K562 (cell line): ENCODE results near the gene SLC9A3. TPM values are rescaled to one million over a fixed set of nuclear protein-coding genes. Genes with fewer than 3 reads are reported as not detected.

Experiments used
- ARID1B ChIP-seq: fragments of 450-650 bp; IDR thresholded peaks from 2 replicates; pipeline ENCODE4 v1.6.1; 2016; ENCODE audit warnings: antibody characterized with exemption, mild to moderate bottlenecking, inconsistent platforms
- HDAC2 ChIP-seq: fragments of 450-650 bp; IDR thresholded peaks from 2 replicates; pipeline ENCODE4 v1.6.1; 2016; ENCODE audit warnings: mild to moderate bottlenecking
- HNRNPL ChIP-seq: fragments of 200-400 bp; formaldehyde crosslinking; IDR thresholded peaks from 2 replicates; pipeline ENCODE4 v1.6.1; 2017; ENCODE audit warnings: low read depth, mild to moderate bottlenecking, low read length
- RBM39 ChIP-seq: fragments of 200-400 bp; formaldehyde crosslinking; optimal IDR thresholded peaks from 2 replicates; pipeline ENCODE3; 2018; ENCODE audit warnings: low read depth, low read length
- SIX5 ChIP-seq, 2 experiments: IDR thresholded peaks; 2 replicates each; pipeline ENCODE4 v1.6.1; 2011; ENCODE audit warnings: low read length in 2 of 2, borderline replicate concordance in 1 of 2, low read depth in 1 of 2, mild to moderate bottlenecking in 1 of 2, moderate library complexity in 1 of 2; ENCODE audit not compliant: insufficient read depth in 1 of 2
- TAF15 ChIP-seq: fragments of 200-400 bp; formaldehyde crosslinking; IDR thresholded peaks from 2 replicates; pipeline ENCODE4 v1.6.1; 2017; ENCODE audit warnings: mild to moderate bottlenecking, low read depth, low read length, moderate library complexity
- polyA plus RNA-seq, 8 experiments: library from polyadenylated mRNA; depleted of rRNA in 4 of 8; stranded (reverse) in 5 of 8; unstranded in 3 of 8; fragments of >200 nt; fragmentation: Nextera tagmentation in 2 of 8; fragmentation: Illumina TruSeq in 1 of 8; extraction: Ambion mirVana in 2 of 8; extraction: Trizol in 1 of 8; gene quantifications; 2 replicates each; pipeline versions ENCODE4 v1.2.1 to v1.2.3, GENCODE V29; 2011 to 2014; ENCODE audit warnings: inconsistent platforms in 1 of 8, missing spikeins in 1 of 8
- total RNA-seq, 7 experiments: library from RNA; depleted of rRNA in 6 of 7; stranded (reverse); fragments of >200 nt in 6 of 7; fragmentation: Illumina TruSeq in 2 of 7; extraction: Trizol in 2 of 7; gene quantifications; 2 replicates each; pipeline versions ENCODE4 v1.2.1 to v1.2.3, GENCODE V29; 2011 to 2021; ENCODE audit warnings: low replicate concordance in 1 of 7
- TF ChIP-seq, protein P1 (sequence below): fragments of 250-450 bp; sonication (Bioruptor Pico); IDR thresholded peaks from 2 replicates; pipeline ENCODE4 v1.4.0; 2020
- TF ChIP-seq, protein P2 (sequence below): fragments of 250-450 bp; sonication (Bioruptor Pico); IDR thresholded peaks from 2 replicates; pipeline ENCODE4 v1.5.1; 2021; ENCODE audit warnings: mild to moderate bottlenecking
- TF ChIP-seq, protein P3 (sequence below), 2 experiments: fragments of 450-650 bp in 1 of 2; sonication (generic) in 1 of 2; formaldehyde crosslinking in 1 of 2; IDR thresholded peaks; 2 replicates each; pipeline versions ENCODE4 v1.7.1 to v1.9.0; 2016 to 2022; ENCODE audit warnings: inconsistent platforms in 1 of 2, mild to moderate bottlenecking in 1 of 2, missing genetic modification reagents in 1 of 2

Gene SLC9A3
- total and polyA plus RNA-seq, 9 of the 15 experiments (the other 6 are each of a cell fraction or from before 2014, with no cell fraction given), result 1.5 to 5.8 (median 3.7) TPM; not detected in 2

DNA sequence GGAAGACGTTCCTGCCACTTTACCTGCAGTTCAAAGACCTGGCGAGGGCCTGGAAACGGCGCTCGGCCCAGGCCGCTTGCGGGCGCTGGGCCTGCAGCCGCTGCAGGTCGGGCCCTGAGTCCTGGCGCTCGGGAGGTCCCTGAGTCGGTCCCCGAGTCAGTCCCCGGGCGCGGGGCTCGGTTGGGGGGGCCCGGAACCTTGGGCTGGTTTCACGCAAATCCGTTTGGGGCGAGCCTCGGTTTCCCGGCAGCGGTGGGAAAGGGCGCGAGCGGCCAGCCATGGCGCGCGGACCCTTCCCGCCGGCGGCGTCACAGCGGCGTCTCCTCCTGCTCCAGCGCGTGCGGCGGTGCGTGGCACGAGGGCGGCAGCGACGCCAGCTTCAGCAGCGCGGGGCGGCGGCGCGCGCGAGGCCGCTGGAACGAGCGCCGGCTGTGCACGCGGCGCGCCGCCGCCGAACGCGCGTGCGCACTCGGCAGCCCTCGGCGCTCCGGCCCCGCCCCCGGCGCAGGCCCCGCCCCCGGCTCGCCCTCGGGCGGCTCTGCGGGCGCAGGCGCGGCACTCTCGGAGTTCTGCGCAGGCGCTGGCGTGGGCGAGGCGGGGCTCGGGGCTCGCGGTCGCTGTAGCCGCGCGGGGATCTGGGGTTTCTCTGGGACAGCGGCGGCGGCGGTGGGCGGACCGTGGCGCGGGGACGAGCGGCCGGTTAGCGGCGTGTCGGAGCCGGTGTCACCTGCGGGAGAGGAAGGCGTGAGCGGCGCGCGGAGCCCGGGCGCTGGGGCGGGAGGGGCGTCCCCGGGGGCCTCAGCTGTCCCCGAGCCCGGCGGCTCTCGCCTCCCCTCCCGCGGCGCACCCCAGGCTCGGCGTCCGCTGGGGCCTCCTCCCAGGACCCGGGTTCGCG, 51.3 kb downstream of the SLC9A3 start (continued):
- TF ChIP-seq, protein P1, sequence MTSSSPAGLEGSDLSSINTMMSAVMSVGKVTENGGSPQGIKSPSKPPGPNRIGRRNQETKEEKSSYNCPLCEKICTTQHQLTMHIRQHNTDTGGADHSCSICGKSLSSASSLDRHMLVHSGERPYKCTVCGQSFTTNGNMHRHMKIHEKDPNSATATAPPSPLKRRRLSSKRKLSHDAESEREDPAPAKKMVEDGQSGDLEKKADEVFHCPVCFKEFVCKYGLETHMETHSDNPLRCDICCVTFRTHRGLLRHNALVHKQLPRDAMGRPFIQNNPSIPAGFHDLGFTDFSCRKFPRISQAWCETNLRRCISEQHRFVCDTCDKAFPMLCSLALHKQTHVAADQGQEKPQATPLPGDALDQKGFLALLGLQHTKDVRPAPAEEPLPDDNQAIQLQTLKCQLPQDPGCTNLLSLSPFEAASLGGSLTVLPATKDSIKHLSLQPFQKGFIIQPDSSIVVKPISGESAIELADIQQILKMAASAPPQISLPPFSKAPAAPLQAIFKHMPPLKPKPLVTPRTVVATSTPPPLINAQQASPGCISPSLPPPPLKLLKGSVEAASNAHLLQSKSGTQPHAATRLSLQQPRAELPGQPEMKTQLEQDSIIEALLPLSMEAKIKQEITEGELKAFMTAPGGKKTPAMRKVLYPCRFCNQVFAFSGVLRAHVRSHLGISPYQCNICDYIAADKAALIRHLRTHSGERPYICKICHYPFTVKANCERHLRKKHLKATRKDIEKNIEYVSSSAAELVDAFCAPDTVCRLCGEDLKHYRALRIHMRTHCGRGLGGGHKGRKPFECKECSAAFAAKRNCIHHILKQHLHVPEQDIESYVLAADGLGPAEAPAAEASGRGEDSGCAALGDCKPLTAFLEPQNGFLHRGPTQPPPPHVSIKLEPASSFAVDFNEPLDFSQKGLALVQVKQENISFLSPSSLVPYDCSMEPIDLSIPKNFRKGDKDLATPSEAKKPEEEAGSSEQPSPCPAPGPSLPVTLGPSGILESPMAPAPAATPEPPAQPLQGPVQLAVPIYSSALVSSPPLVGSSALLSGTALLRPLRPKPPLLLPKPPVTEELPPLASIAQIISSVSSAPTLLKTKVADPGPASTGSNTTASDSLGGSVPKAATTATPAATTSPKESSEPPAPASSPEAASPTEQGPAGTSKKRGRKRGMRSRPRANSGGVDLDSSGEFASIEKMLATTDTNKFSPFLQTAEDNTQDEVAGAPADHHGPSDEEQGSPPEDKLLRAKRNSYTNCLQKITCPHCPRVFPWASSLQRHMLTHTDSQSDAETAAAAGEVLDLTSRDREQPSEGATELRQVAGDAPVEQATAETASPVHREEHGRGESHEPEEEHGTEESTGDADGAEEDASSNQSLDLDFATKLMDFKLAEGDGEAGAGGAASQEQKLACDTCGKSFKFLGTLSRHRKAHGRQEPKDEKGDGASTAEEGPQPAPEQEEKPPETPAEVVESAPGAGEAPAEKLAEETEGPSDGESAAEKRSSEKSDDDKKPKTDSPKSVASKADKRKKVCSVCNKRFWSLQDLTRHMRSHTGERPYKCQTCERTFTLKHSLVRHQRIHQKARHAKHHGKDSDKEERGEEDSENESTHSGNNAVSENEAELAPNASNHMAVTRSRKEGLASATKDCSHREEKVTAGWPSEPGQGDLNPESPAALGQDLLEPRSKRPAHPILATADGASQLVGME (CRISPR knock-in tag), result peak; percentile 80; the same call in 1 of the 2 replicates
- TF ChIP-seq, protein P2, sequence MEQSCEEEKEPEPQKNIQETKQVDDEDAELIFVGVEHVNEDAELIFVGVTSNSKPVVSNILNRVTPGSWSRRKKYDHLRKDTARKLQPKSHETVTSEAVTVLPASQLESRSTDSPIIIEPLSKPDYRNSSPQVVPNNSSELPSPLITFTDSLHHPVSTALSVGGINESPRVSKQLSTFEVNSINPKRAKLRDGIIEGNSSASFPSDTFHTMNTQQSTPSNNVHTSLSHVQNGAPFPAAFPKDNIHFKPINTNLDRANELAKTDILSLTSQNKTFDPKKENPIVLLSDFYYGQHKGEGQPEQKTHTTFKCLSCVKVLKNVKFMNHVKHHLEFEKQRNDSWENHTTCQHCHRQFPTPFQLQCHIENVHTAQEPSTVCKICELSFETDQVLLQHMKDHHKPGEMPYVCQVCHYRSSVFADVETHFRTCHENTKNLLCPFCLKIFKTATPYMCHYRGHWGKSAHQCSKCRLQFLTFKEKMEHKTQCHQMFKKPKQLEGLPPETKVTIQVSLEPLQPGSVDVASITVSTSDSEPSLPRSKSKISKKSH (CRISPR knock-in tag), result no peak
- TF ChIP-seq SIX5 (IDR thresholded peaks at IDR 0.05; ENCODE audit: borderline replicate concordance in 1 of 2, insufficient read depth in 1 of 2, low read depth in 1 of 2, low read length in 2 of 2) (no peak), ARID1B (no peak), HDAC2 (no peak), RBM39 (no peak), HNRNPL (no peak; the same call in 1 of the 2 replicates), TAF15 (no peak)
- TF ChIP-seq, protein P3, sequence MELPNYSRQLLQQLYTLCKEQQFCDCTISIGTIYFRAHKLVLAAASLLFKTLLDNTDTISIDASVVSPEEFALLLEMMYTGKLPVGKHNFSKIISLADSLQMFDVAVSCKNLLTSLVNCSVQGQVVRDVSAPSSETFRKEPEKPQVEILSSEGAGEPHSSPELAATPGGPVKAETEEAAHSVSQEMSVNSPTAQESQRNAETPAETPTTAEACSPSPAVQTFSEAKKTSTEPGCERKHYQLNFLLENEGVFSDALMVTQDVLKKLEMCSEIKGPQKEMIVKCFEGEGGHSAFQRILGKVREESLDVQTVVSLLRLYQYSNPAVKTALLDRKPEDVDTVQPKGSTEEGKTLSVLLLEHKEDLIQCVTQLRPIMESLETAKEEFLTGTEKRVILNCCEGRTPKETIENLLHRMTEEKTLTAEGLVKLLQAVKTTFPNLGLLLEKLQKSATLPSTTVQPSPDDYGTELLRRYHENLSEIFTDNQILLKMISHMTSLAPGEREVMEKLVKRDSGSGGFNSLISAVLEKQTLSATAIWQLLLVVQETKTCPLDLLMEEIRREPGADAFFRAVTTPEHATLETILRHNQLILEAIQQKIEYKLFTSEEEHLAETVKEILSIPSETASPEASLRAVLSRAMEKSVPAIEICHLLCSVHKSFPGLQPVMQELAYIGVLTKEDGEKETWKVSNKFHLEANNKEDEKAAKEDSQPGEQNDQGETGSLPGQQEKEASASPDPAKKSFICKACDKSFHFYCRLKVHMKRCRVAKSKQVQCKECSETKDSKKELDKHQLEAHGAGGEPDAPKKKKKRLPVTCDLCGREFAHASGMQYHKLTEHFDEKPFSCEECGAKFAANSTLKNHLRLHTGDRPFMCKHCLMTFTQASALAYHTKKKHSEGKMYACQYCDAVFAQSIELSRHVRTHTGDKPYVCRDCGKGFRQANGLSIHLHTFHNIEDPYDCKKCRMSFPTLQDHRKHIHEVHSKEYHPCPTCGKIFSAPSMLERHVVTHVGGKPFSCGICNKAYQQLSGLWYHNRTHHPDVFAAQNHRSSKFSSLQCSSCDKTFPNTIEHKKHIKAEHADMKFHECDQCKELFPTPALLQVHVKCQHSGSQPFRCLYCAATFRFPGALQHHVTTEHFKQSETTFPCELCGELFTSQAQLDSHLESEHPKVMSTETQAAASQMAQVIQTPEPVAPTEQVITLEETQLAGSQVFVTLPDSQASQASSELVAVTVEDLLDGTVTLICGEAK (IDR thresholded peaks at IDR 0.05), result no peak
- TF ChIP-seq, protein P3 (CRISPR knock-in tag; IDR thresholded peaks at IDR 0.05), result 0 out of 2 replicates have a peak, but pooled peaks have one; percentile 20
